Erythroblast (primary cell): ENCODE results near the gene FSCN2.

ENCODE experiments used
- GATA1 ChIP-seq: IDR thresholded peaks from 2 replicates; pipeline ENCODE4 v1.6.1; 2011; ENCODE audit warnings: low read depth, mild to moderate bottlenecking, control low read depth, low read length, moderate library complexity
- POLR2A ChIP-seq: IDR thresholded peaks from 2 replicates; pipeline ENCODE4 v1.6.1; 2011; ENCODE audit warnings: mild to moderate bottlenecking, low read length

DNA sequence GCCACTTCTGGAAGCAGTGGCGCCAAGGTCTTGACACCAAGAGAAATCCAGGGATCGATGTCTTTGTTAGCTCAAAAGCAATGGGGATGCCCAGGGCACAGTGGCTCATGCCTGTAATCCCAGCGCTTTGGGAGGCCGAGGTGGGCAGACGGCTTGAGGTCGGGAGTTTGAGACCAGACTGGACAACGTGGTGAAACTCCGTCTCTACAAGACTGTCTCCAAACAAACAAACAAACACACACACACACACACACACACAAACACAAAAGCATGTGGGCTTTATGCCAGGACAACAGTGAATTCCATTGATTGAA is 46.4 kb downstream of the FSCN2 start:
- no peak for TF ChIP-seq POLR2A
- no peak for TF ChIP-seq GATA1
